ENCODE data around the gene SLC35F1.

DNA sequence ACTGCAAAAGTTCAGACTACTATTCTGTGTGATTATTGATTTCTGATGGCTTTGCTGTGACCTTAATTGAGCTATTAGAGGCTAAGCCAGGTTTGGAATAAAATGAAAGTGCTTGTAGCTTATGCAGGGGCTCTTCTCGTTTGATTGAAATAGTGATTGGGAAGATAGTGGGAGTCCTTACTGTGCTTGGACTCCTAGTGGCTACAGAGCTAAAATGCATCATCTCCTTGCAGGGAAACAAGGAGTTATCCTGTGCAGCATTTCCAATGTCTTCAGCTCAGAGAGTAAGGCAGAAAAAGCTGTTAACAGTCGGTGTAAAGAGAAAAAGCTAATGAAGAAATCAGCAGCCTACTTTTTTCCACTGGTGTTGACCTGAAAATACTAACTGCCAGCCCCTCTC lies 173.5 kb downstream of the SLC35F1 start:
- TF ChIP-seq EZH2 (IDR thresholded peaks at IDR 0.05; ENCODE audit: insufficient read depth, poor library complexity, severe bottlenecking) (no peak), EZH2phosphoT487 (IDR thresholded peaks at IDR 0.05; ENCODE audit: insufficient read depth, low read depth) (no peak)
